ENCODE data around the gene TOE1. TPM values are rescaled to one million over a fixed set of nuclear protein-coding genes. Genes with fewer than 3 reads are reported as not detected.

TOE1 gene
- total and polyA plus RNA-seq, 2 of the 8 experiments (the other 6 are each of a cell fraction or from before 2014, with no cell fraction given): 15.2 to 25.8 TPM

DNA sequence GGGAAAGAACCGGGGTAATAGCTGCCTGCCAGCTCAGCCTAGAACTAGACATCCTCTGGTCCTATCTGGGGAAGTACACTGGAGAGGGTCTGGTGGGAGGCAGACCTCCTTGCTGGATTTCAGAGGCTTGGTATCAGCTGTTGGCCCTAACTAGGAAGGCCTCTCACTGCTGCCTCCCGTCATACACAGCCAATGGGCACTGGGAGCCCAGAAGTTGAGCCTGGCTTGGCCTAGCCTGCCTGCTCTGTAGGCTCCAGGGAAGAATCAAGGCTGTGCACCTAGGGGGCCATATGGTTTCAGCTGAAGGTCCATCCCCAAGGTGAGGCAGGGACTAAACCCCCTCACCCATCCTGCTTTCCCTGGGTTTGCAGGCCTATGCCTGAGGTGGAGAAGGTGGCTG, 4.5 kb downstream of the TOE1 start:
- Histone ChIP-seq H3K79me2 (ENCODE audit: control insufficient read depth in 1 of 2, insufficient read depth in 2 of 2, low read length in 2 of 2) (peaks cover 0 to 18% of the 10 kb centered on the region in 2 experiments; a peak in 3 of 4 replicates), H3K23ac (ENCODE audit: insufficient read length) (no peak overlapping the region), H4K20me1 (replicated peaks in 1 of 2; ENCODE audit: control insufficient read depth in 1 of 2, insufficient read depth in 2 of 2, low read length in 2 of 2) (peaks cover 0 to 2% of the 10 kb centered on the region in 2 experiments), H4K91ac (replicated peaks; ENCODE audit: insufficient read length, low read length) (no peak overlapping the region), H2BK120ac (replicated peaks; ENCODE audit: low read depth, low read length) (no peak overlapping the region), H3K56ac (replicated peaks; ENCODE audit: insufficient read length, low read depth, low read length) (no peak overlapping the region), H3K18ac (ENCODE audit: extremely low read depth, low read length) (no peak overlapping the region), H3K4me2 (ENCODE audit: insufficient read depth in 1 of 2, low read depth in 2 of 2, low read length in 2 of 2) (no peak overlapping the region), H3K4me1 (replicated peaks in 1 of 4; ENCODE audit: control insufficient read depth in 3 of 4, insufficient read depth in 4 of 4, low read length in 3 of 4) (peaks cover 0 to 8% (median 5%) of the 10 kb centered on the region in 4 experiments; a peak in 5 of 7 replicates), H4K5ac (ENCODE audit: insufficient read length, low read depth, low read length) (no peak overlapping the region), H3K23me2 (ENCODE audit: low read depth, low read length) (peaks cover 7% of the 10 kb centered on the region), H3K9me3 (ENCODE audit: insufficient read depth in 2 of 2, low read depth in 1 of 2, low read length in 1 of 2) (no peaks in the 10 kb centered on the region), H3K79me1 (ENCODE audit: low read depth, low read length) (peaks cover 7% of the 10 kb centered on the region), H2AK5ac (ENCODE audit: low read depth, low read length) (no peak overlapping the region), H3K4ac (replicated peaks; ENCODE audit: insufficient read length, low read depth, low read length) (no peak overlapping the region), H2BK20ac (ENCODE audit: low read length) (no peak overlapping the region), H3K14ac (ENCODE audit: insufficient read length) (no peak overlapping the region), H3K27me3 (replicated peaks in 1 of 4; ENCODE audit: control insufficient read depth in 3 of 4, extremely low read depth in 1 of 4, insufficient read depth in 3 of 4, low read length in 3 of 4) (no peaks in the 10 kb centered on the region), H2BK5ac (ENCODE audit: low read depth, low read length) (no peak overlapping the region), H3K4me3 (ENCODE audit: extremely low read depth in 1 of 4, insufficient read depth in 2 of 4, low read depth in 3 of 4, low read length in 4 of 4) (no peak overlapping the region), H2AFZ (ENCODE audit: low read length) (no peak overlapping the region), H3K9ac (replicated peaks in 1 of 4; ENCODE audit: extremely low read depth in 1 of 4, low read depth in 3 of 4, low read length in 3 of 4) (no peak overlapping the region), H3K27ac (ENCODE audit: low read depth, low read length) (no peak overlapping the region), H2BK15ac (ENCODE audit: low read length) (no peak overlapping the region), H3K36me3 (ENCODE audit: control insufficient read depth in 2 of 4, insufficient read depth in 4 of 4, low read length in 3 of 4) (peaks cover 15 to 44% (median 34%) of the 10 kb centered on the region in 4 experiments; a peak in 7 of 8 replicates), H2BK12ac (ENCODE audit: low read depth, low read length) (no peak overlapping the region), H4K8ac (ENCODE audit: extremely low read depth, insufficient read depth, low read length) (no peak overlapping the region)
- no peak for FAIRE-seq
- ChIA-PET POLR2A (ENCODE audit: partially characterized antibody) (interaction anchor here (0.9 to 21.4 kb wide), 7 partner anchors 11 to 330 kb away, joined by 3 to 472 read pairs (median 4); partner anchors contain the start of gene HPDL), CTCF (ENCODE audit: partially characterized antibody) (interaction anchor here (9.0 to 13.4 kb wide), 2 partner anchors 14 to 149 kb away, joined by 54 to 139 read pairs; no protein-coding TSS in a partner anchor)
- no peak for TF ChIP-seq CBX5 (IDR thresholded peaks at IDR 0.05; ENCODE audit: low read depth, low read length)
- TF ChIP-seq BACH1 (IDR thresholded peaks at IDR 0.05; ENCODE audit: low read length): no peak
- peak; percentile 52; the same call in 1 of the 2 replicates for TF ChIP-seq POLR2AphosphoS5 (IDR thresholded peaks at IDR 0.05; ENCODE audit: low read depth, low read length)
- no peak for TF ChIP-seq RBBP5 (IDR thresholded peaks at IDR 0.05; ENCODE audit: borderline replicate concordance, low read depth, low read length)
- 77% methylated on average over 2 of the region's 2 CpGs; no CpG with 5 or more reads in 1 of the 2 experiments for WGBS, 2 experiments (ENCODE audit: extremely low coverage in 1 of 2, insufficient coverage in 1 of 2, insufficient read length in 1 of 2, insufficient replicate concordance in 2 of 2, low coverage in 1 of 2, low lambda C conversion rate in 2 of 2, missing lambda C conversion rate in 1 of 2)
- no peak for DNase-seq (ENCODE audit: low read depth in 1 of 2, low spot score in 2 of 2)
